Measurements from ENCODE around the gene TBL2.
"Not testable (repeated sequence)": the region's sequence is repeated elsewhere in the genome, so short reads cannot be mapped to it uniquely, and the experiment has no call there.

The TBL2 gene

GRCh38 chr7:73606801-73607691 lies 28.7 kb upstream of the TBL2 start:
- DNase-seq (ENCODE audit: low spot score): peak; percentile 43

GRCh38 chr7:73605601-73606220 lies 27.3 kb upstream of the TBL2 start:
- no peak for DNase-seq (ENCODE audit: low spot score)

GRCh38 chr7:73602721-73603651 lies 24.6 kb upstream of the TBL2 start:
- DNase-seq (ENCODE audit: low spot score): no peak

GRCh38 chr7:73599916-73600315 lies 21.5 kb upstream of the TBL2 start:
- DNase-seq (ENCODE audit: low spot score): no peak

- DNase-seq (ENCODE audit: low spot score): no peak
These were observed 20.9 kb upstream of the TBL2 start for GRCh38 chr7:73599151-73599882.

GRCh38 chr7:73597978-73598782 lies 19.8 kb upstream of the TBL2 start:
- no peak for DNase-seq (ENCODE audit: low spot score)

GRCh38 chr7:73596191-73597065 lies 18.0 kb upstream of the TBL2 start:
- no peak for DNase-seq (ENCODE audit: low spot score)

GRCh38 chr7:73595358-73595757 lies 17.0 kb upstream of the TBL2 start:
- DNase-seq (ENCODE audit: low spot score): no peak

- DNase-seq (ENCODE audit: low spot score): no peak
These were observed 15.0 kb upstream of the TBL2 start for GRCh38 chr7:73593207-73594045.

- DNase-seq (ENCODE audit: low spot score): no peak
These were observed 8.5 kb upstream of the TBL2 start for GRCh38 chr7:73586911-73587310.

GRCh38 chr7:73585196-73585595 lies 6.8 kb upstream of the TBL2 start:
- no peak for DNase-seq (ENCODE audit: low spot score)

- DNase-seq (ENCODE audit: low spot score): no peak
These were observed 4.4 kb upstream of the TBL2 start for GRCh38 chr7:73582664-73583202.

GRCh38 chr7:73581006-73581405 lies 2.6 kb upstream of the TBL2 start:
- DNase-seq (ENCODE audit: low spot score): not testable (repeated sequence)

GRCh38 chr7:73577627-73578341 lies 595 bp downstream of the TBL2 start:
- DNase-seq (ENCODE audit: low spot score): peak; percentile 26

- no peak for DNase-seq (ENCODE audit: low spot score)
These were observed 4.6 kb downstream of the TBL2 start for GRCh38 chr7:73573791-73574190.

- no peak for DNase-seq (ENCODE audit: low spot score)
These were observed 5.1 kb downstream of the TBL2 start for GRCh38 chr7:73573276-73573675.

GRCh38 chr7:73572767-73573186 lies 5.6 kb downstream of the TBL2 start:
- DNase-seq (ENCODE audit: low spot score): no peak

- no peak for DNase-seq (ENCODE audit: low spot score)
These were observed 7.4 kb downstream of the TBL2 start for GRCh38 chr7:73570977-73571376.

All from kidney tubule cell (primary cell).